ENCODE data around the gene ADTRP.

ADTRP gene

GRCh38 chr6:11778036-11778435 is 567 bp downstream of the ADTRP start (continued):
- TF ChIP-seq HOXC10 (CRISPR knock-in tag; IDR thresholded peaks at IDR 0.05): no peak
- TF ChIP-seq ZNF510 (tag by site-specific recombination; IDR thresholded peaks at IDR 0.05; ENCODE audit: insufficient replicate concordance): no peak
- TF ChIP-seq ZNF202 (tag by site-specific recombination; IDR thresholded peaks at IDR 0.05; ENCODE audit: borderline replicate concordance): no peak
- no peak for TF ChIP-seq RBAK (tag by site-specific recombination; IDR thresholded peaks at IDR 0.05)

GRCh38 chr6:11775791-11776409 is 2.7 kb downstream of the ADTRP start:
- ChIA-PET POLR2A (no interaction called here), CTCF (interaction anchor here (0.7 kb wide), 1 partner anchor 1703 kb away, joined by 3 read pairs; no protein-coding TSS in a partner anchor)
- Histone ChIP-seq H3K9me3 (ENCODE audit: control insufficient read depth, insufficient read depth, low read depth, low read length) (no peaks in the 10 kb centered on the region), H3K4me3 (ENCODE audit: low read depth, low read length) (no peak overlapping the region), H3K27ac (ENCODE audit: extremely low read depth, low read depth, low read length) (no peak overlapping the region), H3K4me1 (ENCODE audit: control insufficient read depth, insufficient read depth, low read length) (peaks cover 4% of the 10 kb centered on the region; the same call in 1 of the 2 replicates), H3K36me3 (ENCODE audit: control insufficient read depth in 2 of 2, insufficient read depth in 1 of 2, low read length in 2 of 2) (no peaks in the 10 kb centered on the region)
- TF ChIP-seq ZBTB1 (tag by site-specific recombination; IDR thresholded peaks at IDR 0.05): no peak
- TF ChIP-seq, protein P1, sequence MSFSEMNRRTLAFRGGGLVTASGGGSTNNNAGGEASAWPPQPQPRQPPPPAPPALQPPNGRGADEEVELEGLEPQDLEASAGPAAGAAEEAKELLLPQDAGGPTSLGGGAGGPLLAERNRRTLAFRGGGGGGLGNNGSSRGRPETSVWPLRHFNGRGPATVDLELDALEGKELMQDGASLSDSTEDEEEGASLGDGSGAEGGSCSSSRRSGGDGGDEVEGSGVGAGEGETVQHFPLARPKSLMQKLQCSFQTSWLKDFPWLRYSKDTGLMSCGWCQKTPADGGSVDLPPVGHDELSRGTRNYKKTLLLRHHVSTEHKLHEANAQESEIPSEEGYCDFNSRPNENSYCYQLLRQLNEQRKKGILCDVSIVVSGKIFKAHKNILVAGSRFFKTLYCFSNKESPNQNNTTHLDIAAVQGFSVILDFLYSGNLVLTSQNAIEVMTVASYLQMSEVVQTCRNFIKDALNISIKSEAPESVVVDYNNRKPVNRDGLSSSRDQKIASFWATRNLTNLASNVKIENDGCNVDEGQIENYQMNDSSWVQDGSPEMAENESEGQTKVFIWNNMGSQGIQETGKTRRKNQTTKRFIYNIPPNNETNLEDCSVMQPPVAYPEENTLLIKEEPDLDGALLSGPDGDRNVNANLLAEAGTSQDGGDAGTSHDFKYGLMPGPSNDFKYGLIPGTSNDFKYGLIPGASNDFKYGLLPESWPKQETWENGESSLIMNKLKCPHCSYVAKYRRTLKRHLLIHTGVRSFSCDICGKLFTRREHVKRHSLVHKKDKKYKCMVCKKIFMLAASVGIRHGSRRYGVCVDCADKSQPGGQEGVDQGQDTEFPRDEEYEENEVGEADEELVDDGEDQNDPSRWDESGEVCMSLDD (tag by site-specific recombination; IDR thresholded peaks at IDR 0.05): no peak
- TF ChIP-seq HOXD13 (CRISPR knock-in tag; IDR thresholded peaks at IDR 0.05; ENCODE audit: borderline replicate concordance): no peak
- no peak for TF ChIP-seq GLIS1 (tag by site-specific recombination; IDR thresholded peaks at IDR 0.05)
- TF ChIP-seq ZNF2 (tag by site-specific recombination; IDR thresholded peaks at IDR 0.05): no peak
- TF ChIP-seq ZBTB17 (tag by site-specific recombination; IDR thresholded peaks at IDR 0.05): no peak
- TF ChIP-seq RBAK (tag by site-specific recombination; IDR thresholded peaks at IDR 0.05): no peak
- no peak for TF ChIP-seq ZNF555 (tag by site-specific recombination; conservative IDR thresholded peaks at IDR 0.05)
- TF ChIP-seq ZNF530 (tag by site-specific recombination; IDR thresholded peaks at IDR 0.05; ENCODE audit: low read depth): no peak
- TF ChIP-seq, protein P2, sequence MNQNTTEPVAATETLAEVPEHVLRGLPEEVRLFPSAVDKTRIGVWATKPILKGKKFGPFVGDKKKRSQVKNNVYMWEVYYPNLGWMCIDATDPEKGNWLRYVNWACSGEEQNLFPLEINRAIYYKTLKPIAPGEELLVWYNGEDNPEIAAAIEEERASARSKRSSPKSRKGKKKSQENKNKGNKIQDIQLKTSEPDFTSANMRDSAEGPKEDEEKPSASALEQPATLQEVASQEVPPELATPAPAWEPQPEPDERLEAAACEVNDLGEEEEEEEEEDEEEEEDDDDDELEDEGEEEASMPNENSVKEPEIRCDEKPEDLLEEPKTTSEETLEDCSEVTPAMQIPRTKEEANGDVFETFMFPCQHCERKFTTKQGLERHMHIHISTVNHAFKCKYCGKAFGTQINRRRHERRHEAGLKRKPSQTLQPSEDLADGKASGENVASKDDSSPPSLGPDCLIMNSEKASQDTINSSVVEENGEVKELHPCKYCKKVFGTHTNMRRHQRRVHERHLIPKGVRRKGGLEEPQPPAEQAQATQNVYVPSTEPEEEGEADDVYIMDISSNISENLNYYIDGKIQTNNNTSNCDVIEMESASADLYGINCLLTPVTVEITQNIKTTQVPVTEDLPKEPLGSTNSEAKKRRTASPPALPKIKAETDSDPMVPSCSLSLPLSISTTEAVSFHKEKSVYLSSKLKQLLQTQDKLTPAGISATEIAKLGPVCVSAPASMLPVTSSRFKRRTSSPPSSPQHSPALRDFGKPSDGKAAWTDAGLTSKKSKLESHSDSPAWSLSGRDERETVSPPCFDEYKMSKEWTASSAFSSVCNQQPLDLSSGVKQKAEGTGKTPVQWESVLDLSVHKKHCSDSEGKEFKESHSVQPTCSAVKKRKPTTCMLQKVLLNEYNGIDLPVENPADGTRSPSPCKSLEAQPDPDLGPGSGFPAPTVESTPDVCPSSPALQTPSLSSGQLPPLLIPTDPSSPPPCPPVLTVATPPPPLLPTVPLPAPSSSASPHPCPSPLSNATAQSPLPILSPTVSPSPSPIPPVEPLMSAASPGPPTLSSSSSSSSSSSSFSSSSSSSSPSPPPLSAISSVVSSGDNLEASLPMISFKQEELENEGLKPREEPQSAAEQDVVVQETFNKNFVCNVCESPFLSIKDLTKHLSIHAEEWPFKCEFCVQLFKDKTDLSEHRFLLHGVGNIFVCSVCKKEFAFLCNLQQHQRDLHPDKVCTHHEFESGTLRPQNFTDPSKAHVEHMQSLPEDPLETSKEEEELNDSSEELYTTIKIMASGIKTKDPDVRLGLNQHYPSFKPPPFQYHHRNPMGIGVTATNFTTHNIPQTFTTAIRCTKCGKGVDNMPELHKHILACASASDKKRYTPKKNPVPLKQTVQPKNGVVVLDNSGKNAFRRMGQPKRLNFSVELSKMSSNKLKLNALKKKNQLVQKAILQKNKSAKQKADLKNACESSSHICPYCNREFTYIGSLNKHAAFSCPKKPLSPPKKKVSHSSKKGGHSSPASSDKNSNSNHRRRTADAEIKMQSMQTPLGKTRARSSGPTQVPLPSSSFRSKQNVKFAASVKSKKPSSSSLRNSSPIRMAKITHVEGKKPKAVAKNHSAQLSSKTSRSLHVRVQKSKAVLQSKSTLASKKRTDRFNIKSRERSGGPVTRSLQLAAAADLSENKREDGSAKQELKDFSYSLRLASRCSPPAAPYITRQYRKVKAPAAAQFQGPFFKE (tag by site-specific recombination; IDR thresholded peaks at IDR 0.05; ENCODE audit: borderline replicate concordance): no peak
- TF ChIP-seq ZNF138 (tag by site-specific recombination; IDR thresholded peaks at IDR 0.05; ENCODE audit: borderline replicate concordance): no peak
- no peak for TF ChIP-seq ZSCAN23 (tag by site-specific recombination; IDR thresholded peaks at IDR 0.05)
- TF ChIP-seq ZNF76 (tag by site-specific recombination; IDR thresholded peaks at IDR 0.05; ENCODE audit: borderline replicate concordance, low read depth): no peak

Measured in HEK293 (cell line).